A673 (cell line): Measurements from ENCODE around the gene NDUFA11. TPM values are rescaled to one million over a fixed set of nuclear protein-coding genes. Genes with fewer than 3 reads are reported as not detected.

ENCODE experiments used
- BruUV-seq: library from RNA; stranded (reverse); fragments of 400-500 nt; replicated peaks from 2 replicates; lab custom pipeline; 2021; lab: Mats Ljungman, UMichigan
- CTCF ChIA-PET: fragments of 300-600 bp; sonication (Branson Sonifier 250); formaldehyde crosslinking; loops from one replicate; lab custom pipeline; 2022; ENCODE audit warnings: antibody characterized with exemption; lab: Charles Lee
- POLR2A ChIA-PET: fragments of 300-600 bp; sonication (Branson Sonifier 250); formaldehyde crosslinking; loops from one replicate; lab custom pipeline; 2022; ENCODE audit warnings: antibody characterized with exemption; ENCODE audit not compliant: low non-redundant PET; lab: Charles Lee
- DNase-seq: peaks from one replicate; pipeline ENCODE4 v3.0.0-alpha.2; 2015; ENCODE audit warnings: low spot score
- H3K27ac ChIP-seq: fragments of 200-600 bp; sonication (generic); 2 replicates; pipeline ENCODE4 v1.5.1; 2016; ENCODE audit warnings: mixed run types, low read depth, mild to moderate bottlenecking, mixed read lengths, antibody characterized with exemption, low read length; ENCODE audit not compliant: poor library complexity, severe bottlenecking
- H3K27me3 ChIP-seq: fragments of 200-600 bp; sonication (generic); replicated peaks from 2 replicates; pipeline ENCODE4 v1.6.1; 2017; ENCODE audit warnings: mixed run types, low read depth, mild to moderate bottlenecking, mixed read lengths, antibody characterized with exemption, low read length; ENCODE audit not compliant: insufficient read depth, poor library complexity
- H3K36me3 ChIP-seq: fragments of 200-600 bp; sonication (generic); 2 replicates; pipeline ENCODE4 v1.6.1; 2016; ENCODE audit warnings: mixed run types, mild to moderate bottlenecking, mixed read lengths, antibody characterized with exemption, low read length; ENCODE audit not compliant: insufficient read depth, poor library complexity, severe bottlenecking
- H3K4me1 ChIP-seq: fragments of 200-600 bp; sonication (generic); 2 replicates; pipeline ENCODE4 v1.6.1; 2017; ENCODE audit warnings: mixed run types, mild to moderate bottlenecking, mixed read lengths, antibody characterized with exemption, low read length; ENCODE audit not compliant: insufficient read depth, poor library complexity, severe bottlenecking
- H3K4me3 ChIP-seq: fragments of 200-600 bp; sonication (generic); 2 replicates; pipeline ENCODE4 v1.5.1; 2016; ENCODE audit warnings: low read depth, mixed run types, mild to moderate bottlenecking, mixed read lengths, low read length; ENCODE audit not compliant: poor library complexity, severe bottlenecking
- H3K9me3 ChIP-seq: fragments of 200-600 bp; sonication (generic); 2 replicates; pipeline ENCODE4 v1.6.1; 2016; ENCODE audit warnings: mixed run types, low read depth, mild to moderate bottlenecking, mixed read lengths, antibody characterized with exemption, low read length; ENCODE audit not compliant: poor library complexity, severe bottlenecking
- EZH2 ChIP-seq: fragments of 200-600 bp; sonication (generic); IDR thresholded peaks from 2 replicates; pipeline ENCODE4 v1.6.1; 2017; ENCODE audit warnings: borderline replicate concordance, low read depth, mild to moderate bottlenecking, mixed read lengths, antibody characterized with exemption, low read length; ENCODE audit not compliant: poor library complexity, severe bottlenecking
- intact Hi-C: fragments of 100-400 bp; cut with micrococcal nuclease; formaldehyde crosslinking; loops from one replicate; pipeline ENCODE4 v1.10.0; 2022; ENCODE audit not compliant: unreplicated experiment
- total RNA-seq: library from RNA; stranded (reverse); gene quantifications from 2 replicates; pipeline ENCODE4 v1.2.3, GENCODE V29; 2021
- TF ChIP-seq, protein P1 (sequence below): fragments of 300-800, 200-600 bp; sonication (generic); conservative IDR thresholded peaks from 2 replicates; pipeline ENCODE4 v1.5.1; 2017; ENCODE audit warnings: low read depth, mild to moderate bottlenecking, antibody characterized with exemption, low read length, moderate library complexity, mixed read lengths

NDUFA11 gene
- total RNA-seq, 1 experiment from 2014 or later, result 290 TPM

- peaks cover 59% of the 10 kb centered on the region for H3K36me3 ChIP-seq
- ChIA-PET CTCF (no interaction called here), POLR2A (interaction anchor here (0.6 kb wide), 1 partner anchor 14 kb away, joined by 3 read pairs; no protein-coding TSS in a partner anchor)
- TF ChIP-seq, protein P1, sequence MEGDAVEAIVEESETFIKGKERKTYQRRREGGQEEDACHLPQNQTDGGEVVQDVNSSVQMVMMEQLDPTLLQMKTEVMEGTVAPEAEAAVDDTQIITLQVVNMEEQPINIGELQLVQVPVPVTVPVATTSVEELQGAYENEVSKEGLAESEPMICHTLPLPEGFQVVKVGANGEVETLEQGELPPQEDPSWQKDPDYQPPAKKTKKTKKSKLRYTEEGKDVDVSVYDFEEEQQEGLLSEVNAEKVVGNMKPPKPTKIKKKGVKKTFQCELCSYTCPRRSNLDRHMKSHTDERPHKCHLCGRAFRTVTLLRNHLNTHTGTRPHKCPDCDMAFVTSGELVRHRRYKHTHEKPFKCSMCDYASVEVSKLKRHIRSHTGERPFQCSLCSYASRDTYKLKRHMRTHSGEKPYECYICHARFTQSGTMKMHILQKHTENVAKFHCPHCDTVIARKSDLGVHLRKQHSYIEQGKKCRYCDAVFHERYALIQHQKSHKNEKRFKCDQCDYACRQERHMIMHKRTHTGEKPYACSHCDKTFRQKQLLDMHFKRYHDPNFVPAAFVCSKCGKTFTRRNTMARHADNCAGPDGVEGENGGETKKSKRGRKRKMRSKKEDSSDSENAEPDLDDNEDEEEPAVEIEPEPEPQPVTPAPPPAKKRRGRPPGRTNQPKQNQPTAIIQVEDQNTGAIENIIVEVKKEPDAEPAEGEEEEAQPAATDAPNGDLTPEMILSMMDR, result no peak
- no peak for TF ChIP-seq EZH2
- intact Hi-C loops, result no loop called here
- no peaks in the 10 kb centered on the region for H3K4me1 ChIP-seq
- H3K4me3 ChIP-seq, result no peak overlapping the region
- no peak for DNase-seq
- no peak overlapping the region for H3K27ac ChIP-seq
- BruUV-seq, result no TSS peak
- no peaks in the 10 kb centered on the region for H3K9me3 ChIP-seq
- H3K27me3 ChIP-seq, result no peaks in the 10 kb centered on the region
Observed at GRCh38 chr19:5933391-5934068, 29.9 kb upstream of the NDUFA11 start.

GRCh38 chr19:5932609-5933262 is 29.1 kb upstream of the NDUFA11 start:
- TF ChIP-seq, protein P1, result no peak
- no peak for TF ChIP-seq EZH2
- Histone ChIP-seq H3K9me3 (no peaks in the 10 kb centered on the region), H3K4me1 (no peaks in the 10 kb centered on the region), H3K27ac (no peak overlapping the region), H3K27me3 (no peaks in the 10 kb centered on the region), H3K36me3 (peaks cover 62% of the 10 kb centered on the region), H3K4me3 (no peak overlapping the region)
- no peak for DNase-seq
- POLR2A ChIA-PET, result no interaction called here
- intact Hi-C loops, result no loop called here
- CTCF ChIA-PET, result no interaction called here
- no TSS peak for BruUV-seq

GRCh38 chr19:5932146-5932545 is 28.6 kb upstream of the NDUFA11 start:
- no peaks in the 10 kb centered on the region for H3K4me1 ChIP-seq
- POLR2A ChIA-PET, result no interaction called here

More at GRCh38 chr19:5932146-5932545, 28.6 kb upstream of the NDUFA11 start:
- BruUV-seq, result no TSS peak
- TF ChIP-seq EZH2, result no peak
- TF ChIP-seq, protein P1, result no peak
- no peak for DNase-seq
- intact Hi-C loops, result no loop called here
- H3K27me3 ChIP-seq, result no peaks in the 10 kb centered on the region
- H3K4me3 ChIP-seq, result no peak overlapping the region
- CTCF ChIA-PET, result no interaction called here
- H3K36me3 ChIP-seq, result peaks cover 64% of the 10 kb centered on the region
- no peak overlapping the region for H3K27ac ChIP-seq
- H3K9me3 ChIP-seq, result no peaks in the 10 kb centered on the region
